Measurements from ENCODE around the gene HES2. TPM values are rescaled to one million over a fixed set of nuclear protein-coding genes. Genes with fewer than 3 reads are reported as not detected.

Gene HES2
- total and polyA plus RNA-seq, 4 donors, result 0.10 TPM; not detected in 3

- no peak for DNase-seq (ENCODE audit: low spot score)
- WGBS, result 90% methylated on average over 5 of the region's 5 CpGs
- H3K4me3 ChIP-seq (ENCODE audit: low read depth in 1 of 3, low read length in 3 of 3), result no peak overlapping the region
- H3K27me3 ChIP-seq (ENCODE audit: control insufficient read depth in 4 of 4, insufficient read depth in 4 of 4, low read length in 3 of 4), result no peaks in the 10 kb centered on the region
- H3K9ac ChIP-seq (ENCODE audit: low read depth in 1 of 2, low read length in 2 of 2), result no peak overlapping the region
- no peaks in the 10 kb centered on the region for H3K9me3 ChIP-seq (ENCODE audit: control insufficient read depth in 4 of 4, low read length in 3 of 4)
- H3K36me3 ChIP-seq (ENCODE audit: control insufficient read depth in 4 of 4, insufficient read depth in 3 of 4, low read depth in 1 of 4, low read length in 3 of 4), result peaks cover 0 to 2% (median 0%) of the 10 kb centered on the region in 4 donors
- H3K27ac ChIP-seq (ENCODE audit: low read depth in 1 of 2, low read length in 2 of 2), result no peak overlapping the region
- H3K4me1 ChIP-seq (ENCODE audit: control insufficient read depth in 4 of 4, insufficient read depth in 4 of 4, low read length in 3 of 4), result peaks cover 0 to 20% (median 8%) of the 10 kb centered on the region in 4 donors
- TF ChIP-seq EGR1 (IDR thresholded peaks at IDR 0.05; ENCODE audit: low read depth in 2 of 2), result no peak
- TF ChIP-seq, protein P1, sequence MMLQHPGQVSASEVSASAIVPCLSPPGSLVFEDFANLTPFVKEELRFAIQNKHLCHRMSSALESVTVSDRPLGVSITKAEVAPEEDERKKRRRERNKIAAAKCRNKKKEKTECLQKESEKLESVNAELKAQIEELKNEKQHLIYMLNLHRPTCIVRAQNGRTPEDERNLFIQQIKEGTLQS (IDR thresholded peaks at IDR 0.05), result no peak
- TF ChIP-seq JUND (IDR thresholded peaks at IDR 0.05), result no peak
- no peak for TF ChIP-seq CTCF (IDR thresholded peaks at IDR 0.05; ENCODE audit: low read depth, low read length, missing input control)
- no peak for TF ChIP-seq YY1 (IDR thresholded peaks at IDR 0.05)
- no peak for TF ChIP-seq REST (IDR thresholded peaks at IDR 0.05)
- TF ChIP-seq GABPA (IDR thresholded peaks at IDR 0.05 in 1 of 2, conservative IDR thresholded peaks at IDR 0.05 in 1 of 2), result no peak
- no peak for TF ChIP-seq RAD21 (IDR thresholded peaks at IDR 0.05)
- no peak for TF ChIP-seq RXRA (IDR thresholded peaks at IDR 0.05)
- TF ChIP-seq SP1 (IDR thresholded peaks at IDR 0.05), result no peak
- TF ChIP-seq HNF4G (IDR thresholded peaks at IDR 0.05), result no peak
- no peak for TF ChIP-seq FOXA2 (IDR thresholded peaks at IDR 0.05)
- no peak for TF ChIP-seq TAF1 (conservative IDR thresholded peaks at IDR 0.05)
- no peak for TF ChIP-seq HNF4A (conservative IDR thresholded peaks at IDR 0.05)
- TF ChIP-seq, protein P2, sequence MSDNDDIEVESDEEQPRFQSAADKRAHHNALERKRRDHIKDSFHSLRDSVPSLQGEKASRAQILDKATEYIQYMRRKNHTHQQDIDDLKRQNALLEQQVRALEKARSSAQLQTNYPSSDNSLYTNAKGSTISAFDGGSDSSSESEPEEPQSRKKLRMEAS (IDR thresholded peaks at IDR 0.05), result no peak
- TF ChIP-seq NR2F2 (IDR thresholded peaks at IDR 0.05), result no peak
These were observed 45.2 kb upstream of the HES2 start for GRCh38 chr1:6464915-6465314.

- DNase-seq (ENCODE audit: low spot score), result no peak
- no peaks in the 10 kb centered on the region for H3K27me3 ChIP-seq (ENCODE audit: control insufficient read depth in 4 of 4, insufficient read depth in 4 of 4, low read length in 3 of 4)
- H3K4me3 ChIP-seq (ENCODE audit: low read depth in 1 of 3, low read length in 3 of 3), result no peak overlapping the region
- 32% methylated on average over 7 of the region's 7 CpGs for WGBS
- H3K27ac ChIP-seq (ENCODE audit: low read depth in 1 of 2, low read length in 2 of 2), result peak overlapping the region in 1 of 2 donors; percentile 48
- H3K9ac ChIP-seq (ENCODE audit: low read depth in 1 of 2, low read length in 2 of 2), result peak overlapping the region in 1 of 2 donors; percentile 14
- no peaks in the 10 kb centered on the region for H3K9me3 ChIP-seq (ENCODE audit: control insufficient read depth in 4 of 4, low read length in 3 of 4)
- peaks cover 0 to 3% (median 1%) of the 10 kb centered on the region in 4 donors for H3K36me3 ChIP-seq (ENCODE audit: control insufficient read depth in 4 of 4, insufficient read depth in 3 of 4, low read depth in 1 of 4, low read length in 3 of 4)
- H3K4me1 ChIP-seq (ENCODE audit: control insufficient read depth in 4 of 4, insufficient read depth in 4 of 4, low read length in 3 of 4), result peaks cover 0 to 20% (median 8%) of the 10 kb centered on the region in 4 donors
- TF ChIP-seq FOXA1 (IDR thresholded peaks at IDR 0.05) (no peak), FOXA2 (IDR thresholded peaks at IDR 0.05) (no peak), SP1 (IDR thresholded peaks at IDR 0.05) (peak; percentile 29), HNF4A (conservative IDR thresholded peaks at IDR 0.05) (peak in 1 of 2 donors; percentile 20), TAF1 (conservative IDR thresholded peaks at IDR 0.05) (no peak), RAD21 (IDR thresholded peaks at IDR 0.05) (peak; percentile 82 to 83), HNF4G (IDR thresholded peaks at IDR 0.05) (no peak), REST (IDR thresholded peaks at IDR 0.05) (no peak), YY1 (IDR thresholded peaks at IDR 0.05) (no peak), EGR1 (IDR thresholded peaks at IDR 0.05; ENCODE audit: low read depth in 2 of 2) (no peak), RXRA (IDR thresholded peaks at IDR 0.05) (peak; percentile 63 to 65), GABPA (IDR thresholded peaks at IDR 0.05 in 1 of 2, conservative IDR thresholded peaks at IDR 0.05 in 1 of 2) (no peak), CTCF (IDR thresholded peaks at IDR 0.05; ENCODE audit: low read depth, low read length, missing input control) (peak; percentile 58), NR2F2 (IDR thresholded peaks at IDR 0.05) (no peak)
These were observed 44.8 kb upstream of the HES2 start for GRCh38 chr1:6464514-6464836.

Data from liver (tissue), 9 donors.